PFSK-1 (cell line): Measurements from ENCODE around the gene PDE8A.

ENCODE experiments used
- FOXP2 ChIP-seq: optimal IDR thresholded peaks from 2 replicates; pipeline ENCODE3; 2011; ENCODE audit warnings: borderline replicate concordance, control low read depth, inconsistent platforms; ENCODE audit not compliant: insufficient read depth; ENCODE audit errors: extremely low read length, extremely low read depth
- POLR2AphosphoS5 ChIP-seq: IDR thresholded peaks from 2 replicates; pipeline ENCODE4 v1.6.1; 2012; ENCODE audit warnings: low read depth, mild to moderate bottlenecking, control low read depth, low read length, moderate library complexity
- TF ChIP-seq, protein P1 (sequence below), 2 experiments: IDR thresholded peaks; 2 replicates each; pipeline versions ENCODE4 v1.6.1 to v1.8.0; 2011 to 2012; ENCODE audit warnings: low read depth in 2 of 2, low read length in 2 of 2, control low read depth in 1 of 2, inconsistent platforms in 1 of 2, mild to moderate bottlenecking in 1 of 2, moderate library complexity in 1 of 2; ENCODE audit not compliant: insufficient read depth in 1 of 2

DNA sequence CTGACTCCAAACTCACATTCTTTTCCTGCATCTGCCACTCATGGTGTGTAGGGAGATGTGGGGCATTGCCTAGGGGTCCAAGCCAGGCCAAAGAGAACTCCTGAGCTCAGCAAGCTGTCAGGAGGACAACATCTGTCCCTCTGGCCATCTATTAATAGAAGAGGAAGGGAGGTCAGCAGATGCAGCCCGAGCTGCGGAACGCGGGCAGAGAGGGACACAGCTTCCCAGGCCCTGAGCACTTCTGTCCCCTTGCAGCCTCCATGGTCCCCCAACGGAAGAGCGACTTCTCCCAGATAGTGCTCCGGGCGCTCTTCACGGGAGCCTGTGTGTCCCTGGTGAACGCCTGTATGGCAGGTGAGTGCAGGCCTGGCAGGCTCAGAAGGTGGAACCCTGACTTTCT lies 37.3 kb upstream of the PDE8A start:
- TF ChIP-seq, protein P1, sequence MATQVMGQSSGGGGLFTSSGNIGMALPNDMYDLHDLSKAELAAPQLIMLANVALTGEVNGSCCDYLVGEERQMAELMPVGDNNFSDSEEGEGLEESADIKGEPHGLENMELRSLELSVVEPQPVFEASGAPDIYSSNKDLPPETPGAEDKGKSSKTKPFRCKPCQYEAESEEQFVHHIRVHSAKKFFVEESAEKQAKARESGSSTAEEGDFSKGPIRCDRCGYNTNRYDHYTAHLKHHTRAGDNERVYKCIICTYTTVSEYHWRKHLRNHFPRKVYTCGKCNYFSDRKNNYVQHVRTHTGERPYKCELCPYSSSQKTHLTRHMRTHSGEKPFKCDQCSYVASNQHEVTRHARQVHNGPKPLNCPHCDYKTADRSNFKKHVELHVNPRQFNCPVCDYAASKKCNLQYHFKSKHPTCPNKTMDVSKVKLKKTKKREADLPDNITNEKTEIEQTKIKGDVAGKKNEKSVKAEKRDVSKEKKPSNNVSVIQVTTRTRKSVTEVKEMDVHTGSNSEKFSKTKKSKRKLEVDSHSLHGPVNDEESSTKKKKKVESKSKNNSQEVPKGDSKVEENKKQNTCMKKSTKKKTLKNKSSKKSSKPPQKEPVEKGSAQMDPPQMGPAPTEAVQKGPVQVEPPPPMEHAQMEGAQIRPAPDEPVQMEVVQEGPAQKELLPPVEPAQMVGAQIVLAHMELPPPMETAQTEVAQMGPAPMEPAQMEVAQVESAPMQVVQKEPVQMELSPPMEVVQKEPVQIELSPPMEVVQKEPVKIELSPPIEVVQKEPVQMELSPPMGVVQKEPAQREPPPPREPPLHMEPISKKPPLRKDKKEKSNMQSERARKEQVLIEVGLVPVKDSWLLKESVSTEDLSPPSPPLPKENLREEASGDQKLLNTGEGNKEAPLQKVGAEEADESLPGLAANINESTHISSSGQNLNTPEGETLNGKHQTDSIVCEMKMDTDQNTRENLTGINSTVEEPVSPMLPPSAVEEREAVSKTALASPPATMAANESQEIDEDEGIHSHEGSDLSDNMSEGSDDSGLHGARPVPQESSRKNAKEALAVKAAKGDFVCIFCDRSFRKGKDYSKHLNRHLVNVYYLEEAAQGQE (IDR thresholded peaks at IDR 0.05; ENCODE audit: insufficient read depth in 1 of 2, low read depth in 2 of 2, low read length in 2 of 2) = no peak
- no peak for TF ChIP-seq POLR2AphosphoS5
- TF ChIP-seq FOXP2 = no peak
